Uterus (tissue), 4 donors: ENCODE results near the gene CHST1. TPM values are rescaled to one million over a fixed set of nuclear protein-coding genes. Genes with fewer than 3 reads are reported as not detected.

Experiments used
- DNase-seq, 2 donors: peaks; one replicate each; pipeline ENCODE4 v3.0.0-alpha.2; 2019 to 2020
- H3K27ac ChIP-seq, 2 donors: fragments of 200-600 bp; sonication (generic); 1 replicate in 1 of 2; 2 replicates in 1 of 2; pipeline ENCODE4 v1.5.1; 2016 to 2018
- H3K27me3 ChIP-seq, 2 donors: fragments of 200-600 bp; sonication (generic); one replicate each; pipeline ENCODE4 v1.5.1; 2018 to 2019; ENCODE audit warnings: control low read depth in 1 of 2
- H3K36me3 ChIP-seq, 2 donors: fragments of 200-600 bp; sonication (generic); one replicate each; pipeline ENCODE4 v1.5.1; 2019; ENCODE audit warnings: control low read depth in 1 of 2
- H3K4me1 ChIP-seq, 2 donors: fragments of 200-600 bp; sonication (generic); one replicate each; pipeline ENCODE4 v1.5.1; 2018 to 2019; ENCODE audit warnings: control low read depth in 1 of 2
- H3K4me3 ChIP-seq, 2 donors: fragments of 200-600 bp; sonication (generic); 1 replicate in 1 of 2; 2 replicates in 1 of 2; pipeline ENCODE4 v1.5.1; 2018 to 2019; ENCODE audit warnings: mild to moderate bottlenecking in 1 of 2
- H3K9me3 ChIP-seq, 2 donors: fragments of 200-600 bp; sonication (generic); one replicate each; pipeline ENCODE4 v1.5.1; 2019; ENCODE audit warnings: control low read depth in 1 of 2
- CTCF ChIP-seq, 4 experiments: fragments of 200-600 bp in 2 of 4; fragments of 450-650 bp in 2 of 4; sonication (generic) in 2 of 4; IDR thresholded peaks; one replicate each; pipeline ENCODE4 v1.5.1; 2016 to 2019; ENCODE audit warnings: antibody characterized with exemption in 4 of 4, mild to moderate bottlenecking in 2 of 4, moderate library complexity in 1 of 4
- POLR2A ChIP-seq, 2 donors: fragments of 450-650 bp; IDR thresholded peaks; one replicate each; pipeline ENCODE4 v1.6.1; 2016; ENCODE audit warnings: antibody characterized with exemption in 2 of 2, mild to moderate bottlenecking in 1 of 2, moderate library complexity in 1 of 2
- intact Hi-C: fragments of 100-400 bp; cut with DNase I; formaldehyde crosslinking; loops from one replicate; pipeline ENCODE4 v1.15.1; 2023; ENCODE audit warnings: low total_unique reads
- total RNA-seq, 4 donors: library from RNA; depleted of rRNA in 3 of 4; stranded (reverse); fragments of >200 nt in 3 of 4; gene quantifications; one replicate each; pipeline versions ENCODE4 v1.1.0 to v1.2.4, GENCODE V29; 2014 to 2023
- donor health status: DM: yes; HTN: yes; CAD: no.

The CHST1 gene
- total RNA-seq, 4 donors from 2014 or later, result 2.4 to 7.9 (median 5.9) TPM

- H3K4me3 ChIP-seq, result no peak overlapping the region
- no peak for DNase-seq
- H3K4me1 ChIP-seq, result no peaks in the 10 kb centered on the region
- intact Hi-C loops, result no loop called here
- H3K9me3 ChIP-seq, result no peaks in the 10 kb centered on the region
- H3K27me3 ChIP-seq, result no peaks in the 10 kb centered on the region
- no peaks in the 10 kb centered on the region for H3K36me3 ChIP-seq
- TF ChIP-seq POLR2A (IDR thresholded peaks at IDR 0.05) (no peak), CTCF (IDR thresholded peaks at IDR 0.05) (no peak)
- no peak overlapping the region for H3K27ac ChIP-seq
These were observed 51.1 kb downstream of the CHST1 start for GRCh38 chr11:45614196-45614828.

GRCh38 chr11:45610627-45611026, 54.8 kb downstream of the CHST1 start:
- Histone ChIP-seq H3K9me3 (no peaks in the 10 kb centered on the region), H3K36me3 (no peaks in the 10 kb centered on the region), H3K27ac (no peak overlapping the region), H3K4me1 (no peaks in the 10 kb centered on the region), H3K27me3 (no peaks in the 10 kb centered on the region), H3K4me3 (no peak overlapping the region)
- intact Hi-C loops, result no loop called here
- TF ChIP-seq POLR2A (IDR thresholded peaks at IDR 0.05) (no peak), CTCF (IDR thresholded peaks at IDR 0.05) (no peak)
- no peak for DNase-seq

- no peaks in the 10 kb centered on the region for H3K9me3 ChIP-seq
- H3K4me1 ChIP-seq, result no peaks in the 10 kb centered on the region
- H3K27ac ChIP-seq, result no peak overlapping the region
- no peaks in the 10 kb centered on the region for H3K36me3 ChIP-seq
- no peak for DNase-seq
- no peak for TF ChIP-seq POLR2A (IDR thresholded peaks at IDR 0.05)
- no peak for TF ChIP-seq CTCF (IDR thresholded peaks at IDR 0.05)
- intact Hi-C loops, result no loop called here
- no peak overlapping the region for H3K4me3 ChIP-seq
- H3K27me3 ChIP-seq, result no peaks in the 10 kb centered on the region
These were observed 55.5 kb downstream of the CHST1 start for GRCh38 chr11:45609902-45610301.

- no peak overlapping the region for H3K4me3 ChIP-seq
- TF ChIP-seq POLR2A (IDR thresholded peaks at IDR 0.05) (no peak), CTCF (IDR thresholded peaks at IDR 0.05) (no peak)
- no peak overlapping the region for H3K27ac ChIP-seq
- DNase-seq, result no peak
- intact Hi-C loops, result no loop called here
- no peaks in the 10 kb centered on the region for H3K4me1 ChIP-seq
- no peaks in the 10 kb centered on the region for H3K27me3 ChIP-seq
- H3K36me3 ChIP-seq, result no peaks in the 10 kb centered on the region
- no peaks in the 10 kb centered on the region for H3K9me3 ChIP-seq
These were observed 56.1 kb downstream of the CHST1 start for GRCh38 chr11:45609337-45609736.

GRCh38 chr11:45607995-45608394, 57.4 kb downstream of the CHST1 start:
- intact Hi-C loops, result no loop called here
- DNase-seq, result no peak
- Histone ChIP-seq H3K27ac (no peak overlapping the region), H3K4me1 (no peaks in the 10 kb centered on the region), H3K36me3 (no peaks in the 10 kb centered on the region), H3K27me3 (no peaks in the 10 kb centered on the region), H3K9me3 (no peaks in the 10 kb centered on the region), H3K4me3 (no peak overlapping the region)
- TF ChIP-seq POLR2A (IDR thresholded peaks at IDR 0.05) (no peak), CTCF (IDR thresholded peaks at IDR 0.05) (no peak)
